ENCODE data around the gene ENKD1.

Gene ENKD1

GRCh38 chr16:67678354-67679023 is 11.9 kb upstream of the ENKD1 start:
- no peak for DNase-seq

GRCh38 chr16:67677712-67678111 is 11.2 kb upstream of the ENKD1 start:
- no peak for DNase-seq

- no peak for DNase-seq
Measured at GRCh38 chr16:67676939-67677338, 10.4 kb upstream of the ENKD1 start.

GRCh38 chr16:67676516-67676915 is 10.0 kb upstream of the ENKD1 start:
- DNase-seq: no peak

GRCh38 chr16:67675999-67676398 is 9.4 kb upstream of the ENKD1 start:
- DNase-seq: no peak

- DNase-seq: no peak
Measured at GRCh38 chr16:67675579-67675935, 9.0 kb upstream of the ENKD1 start.

- DNase-seq: no peak
Measured at GRCh38 chr16:67674851-67675578, 8.5 kb upstream of the ENKD1 start.

- no peak for DNase-seq
Measured at GRCh38 chr16:67673712-67674580, 7.4 kb upstream of the ENKD1 start.

- DNase-seq: peak; percentile 79
Measured at GRCh38 chr16:67672739-67673662, 6.5 kb upstream of the ENKD1 start.

GRCh38 chr16:67672306-67672705 is 5.8 kb upstream of the ENKD1 start:
- DNase-seq: no peak

- DNase-seq: no peak
Measured at GRCh38 chr16:67669499-67670101, 3.0 kb upstream of the ENKD1 start.

- no peak for DNase-seq
Measured at GRCh38 chr16:67668495-67669157, 2.1 kb upstream of the ENKD1 start.

GRCh38 chr16:67667817-67668494 is 1.4 kb upstream of the ENKD1 start:
- peak; percentile 92 for DNase-seq

- DNase-seq: no peak
Measured at GRCh38 chr16:67667453-67667816, 885 bp upstream of the ENKD1 start.

- no peak for DNase-seq
Measured at GRCh38 chr16:67666032-67666551, 458 bp downstream of the ENKD1 start.

- DNase-seq: no peak
Measured at GRCh38 chr16:67665598-67665997, 952 bp downstream of the ENKD1 start.

GRCh38 chr16:67664871-67665270 is 1.7 kb downstream of the ENKD1 start:
- DNase-seq: no peak

GRCh38 chr16:67664258-67664657 is 2.3 kb downstream of the ENKD1 start:
- no peak for DNase-seq

GRCh38 chr16:67663877-67664222 is 2.7 kb downstream of the ENKD1 start:
- no peak for DNase-seq

- DNase-seq: peak; percentile 75
Measured at GRCh38 chr16:67663151-67663876, 3.2 kb downstream of the ENKD1 start.

Data from activated effector memory CD4-positive, alpha-beta T cell treated with anti-CD3 and anti-CD28 coated beads, Interleukin-2, amount 50 U/mL, for 16 hours (primary cell).